Umbilical cord (tissue), 2 donors: Measurements from ENCODE around the gene TXNDC11. TPM values are rescaled to one million over a fixed set of nuclear protein-coding genes. Genes with fewer than 3 reads are reported as not detected.

Experiments
- DNase-seq: peaks from one replicate; pipeline ENCODE4 v3.0.0-alpha.2; 2015; ENCODE audit warnings: low spot score
- total RNA-seq: library from RNA; depleted of rRNA; stranded (reverse); fragments of >200 nt; gene quantifications from one replicate; pipeline ENCODE4 v1.2.3, GENCODE V29; 2014; ENCODE audit warnings: low replicate concordance; ENCODE audit not compliant: insufficient read depth

Gene TXNDC11
- total RNA-seq, 1 donor from 2014 or later = 30.3 TPM

DNA sequence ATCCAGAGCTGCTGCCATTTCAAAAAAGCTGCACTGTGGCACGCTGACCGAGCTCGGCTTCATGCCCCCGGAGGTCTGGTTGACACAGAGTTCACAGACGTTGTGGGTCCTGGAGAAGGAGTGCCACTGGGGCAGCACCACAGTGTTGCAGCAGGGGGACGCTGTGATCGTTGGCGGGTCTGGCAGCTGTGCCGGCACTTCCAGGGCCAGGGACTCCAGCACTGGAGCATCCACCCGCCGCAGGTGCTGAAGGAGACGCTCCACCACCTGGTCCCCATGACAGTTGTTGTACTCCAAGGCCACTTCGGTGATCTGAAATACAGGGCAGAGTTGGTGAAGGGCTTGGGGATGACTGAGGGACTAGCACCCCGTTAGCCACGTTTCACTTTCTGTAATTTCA lies 50.9 kb downstream of the TXNDC11 start:
- no peak for DNase-seq

GRCh38 chr16:11691235-11691634 lies 51.4 kb downstream of the TXNDC11 start:
- DNase-seq = no peak

DNA sequence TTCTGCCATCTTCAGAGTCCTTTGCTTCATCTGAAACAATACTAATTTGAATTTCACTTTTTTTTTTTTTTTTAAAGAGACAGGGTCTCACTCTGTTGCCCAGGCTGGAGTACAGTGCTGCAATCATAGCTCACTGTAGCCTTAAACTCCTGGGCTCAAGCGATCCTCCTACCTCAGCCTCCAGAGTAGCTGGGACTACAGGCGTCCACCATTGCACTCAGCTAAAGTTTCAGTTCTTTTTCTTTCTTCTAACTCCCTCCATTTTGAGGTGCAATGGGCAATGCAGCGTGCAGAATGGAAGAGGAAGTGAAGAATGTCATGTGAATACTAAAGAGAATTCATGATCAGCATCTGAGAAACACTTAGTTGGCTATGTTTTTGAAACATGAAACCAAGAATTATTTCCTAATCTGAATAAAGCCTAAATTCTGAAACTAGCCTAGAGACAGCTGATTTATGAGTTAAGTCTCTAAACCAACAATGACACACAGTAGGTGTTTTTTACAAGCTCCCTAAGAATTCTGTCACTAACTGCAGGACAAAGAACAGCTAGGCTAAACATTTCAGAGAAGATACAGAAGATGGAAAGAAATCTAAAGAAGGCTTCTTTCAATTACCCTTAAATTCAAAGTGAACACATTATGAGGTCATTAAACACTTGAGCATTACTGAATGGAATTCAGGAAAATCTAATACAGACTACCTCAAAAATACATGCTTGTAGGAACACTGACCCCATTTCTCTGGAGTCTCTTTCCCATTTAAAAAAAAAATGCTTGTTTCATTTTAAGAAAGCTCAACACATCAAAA lies 53.4 kb downstream of the TXNDC11 start:
- no peak for DNase-seq

- no peak for DNase-seq
These were observed 54.2 kb downstream of the TXNDC11 start for GRCh38 chr16:11688520-11688886.

GRCh38 chr16:11687601-11688519 lies 54.8 kb downstream of the TXNDC11 start:
- DNase-seq = no peak

DNA sequence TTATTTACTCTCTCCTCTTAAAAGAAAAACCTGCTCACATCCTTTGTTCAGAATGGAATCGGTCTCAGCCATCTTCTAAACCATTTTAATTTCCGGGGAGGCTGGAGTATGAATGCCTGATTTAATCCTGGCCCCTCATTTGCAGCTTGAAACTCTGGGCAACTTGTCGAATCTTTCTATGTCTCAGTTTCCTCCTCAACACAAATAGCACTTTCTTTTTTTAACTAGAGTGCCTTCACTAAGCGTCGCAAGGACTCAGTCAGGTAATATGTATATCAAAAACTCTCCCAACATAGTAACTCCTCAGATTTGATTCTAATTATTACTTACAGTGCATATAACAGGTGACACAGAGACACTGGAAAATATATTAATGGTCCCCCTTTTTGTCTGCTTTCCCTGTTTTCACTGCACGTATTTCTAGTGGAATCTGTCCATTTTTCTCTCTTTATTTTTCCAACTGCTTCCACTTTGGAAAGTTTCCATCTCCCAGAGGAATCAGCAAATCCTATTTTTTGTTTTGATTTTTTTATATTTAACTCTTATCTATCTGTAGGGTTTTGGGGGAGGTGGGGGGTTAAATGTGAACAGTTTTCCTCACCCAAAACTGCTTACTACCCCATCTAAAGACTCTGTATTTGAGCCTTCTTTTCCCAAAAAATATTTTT lies 55.8 kb downstream of the TXNDC11 start:
- no peak for DNase-seq

DNA sequence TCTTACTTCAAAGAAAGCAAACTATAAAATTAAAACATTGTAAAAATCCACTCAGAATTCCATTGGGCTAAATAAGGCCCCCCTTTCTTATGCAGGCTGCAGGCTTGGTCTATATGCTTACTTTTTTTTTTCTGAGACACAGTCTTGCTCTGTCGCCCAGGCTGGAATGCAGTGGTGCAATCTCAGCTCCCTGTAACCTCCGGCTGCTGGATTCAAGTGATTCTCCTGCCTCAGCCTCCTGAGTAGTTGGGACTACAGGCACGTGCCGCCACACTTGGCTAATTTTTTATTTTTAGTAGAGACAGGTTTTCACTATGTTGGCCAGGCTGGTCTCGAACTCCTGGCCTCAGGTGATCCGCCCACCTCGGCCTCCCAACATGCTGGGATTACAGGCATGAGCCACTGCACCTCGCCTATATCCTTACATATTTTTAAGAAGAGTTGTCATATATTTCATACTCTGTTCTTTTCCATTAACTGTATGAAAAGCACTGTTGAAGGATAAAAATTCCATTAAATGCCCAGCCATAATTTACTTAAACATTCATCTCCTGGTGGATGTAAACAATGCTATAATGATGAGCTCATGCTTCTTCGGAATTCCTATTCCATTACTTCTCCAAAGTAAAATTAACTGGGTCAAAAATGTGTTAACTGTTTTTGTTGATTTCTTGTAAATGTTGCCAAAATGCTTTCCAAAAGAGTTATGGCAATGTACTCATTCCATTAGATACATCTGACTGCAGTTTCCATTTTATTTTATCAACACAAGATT lies 56.6 kb downstream of the TXNDC11 start:
- DNase-seq = no peak

DNA sequence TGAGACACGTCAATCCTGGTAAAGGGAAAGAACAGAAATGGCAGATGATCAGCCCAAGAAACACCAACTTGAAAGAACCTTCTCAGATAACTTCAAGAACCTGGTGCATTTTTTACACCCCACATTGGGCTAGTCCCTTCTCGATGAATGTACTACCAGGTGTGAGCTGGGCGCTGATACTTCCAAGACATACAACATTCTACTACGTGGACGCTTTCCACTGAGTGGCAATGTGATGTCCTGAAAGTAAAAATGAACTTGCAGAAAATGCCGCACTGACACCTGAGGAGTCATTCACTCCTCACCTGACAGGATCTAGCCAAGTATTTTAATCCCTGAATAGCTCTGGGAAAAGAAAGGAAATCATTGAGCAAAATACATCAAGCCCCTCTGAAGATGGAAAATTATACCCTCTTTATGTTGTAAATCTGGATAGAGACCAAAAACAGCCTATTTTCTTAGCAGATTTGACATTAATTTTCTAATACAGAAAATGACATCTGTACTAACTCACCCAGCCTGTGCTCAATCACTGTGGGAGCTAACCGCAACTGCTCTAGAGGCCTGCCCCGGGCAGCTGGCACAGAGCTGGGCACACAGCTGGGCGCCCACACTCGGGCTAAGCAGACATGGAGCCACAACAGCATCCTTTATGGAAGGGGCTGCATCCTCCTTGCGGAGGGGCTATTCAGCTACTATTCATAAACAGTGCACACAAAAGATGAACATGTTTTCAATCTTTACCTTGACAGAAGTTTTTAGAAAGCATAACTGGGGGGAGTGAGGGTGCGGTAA lies 58.2 kb downstream of the TXNDC11 start:
- DNase-seq = no peak

- no peak for DNase-seq
These were observed 59.5 kb downstream of the TXNDC11 start for GRCh38 chr16:11683145-11683544.

DNA sequence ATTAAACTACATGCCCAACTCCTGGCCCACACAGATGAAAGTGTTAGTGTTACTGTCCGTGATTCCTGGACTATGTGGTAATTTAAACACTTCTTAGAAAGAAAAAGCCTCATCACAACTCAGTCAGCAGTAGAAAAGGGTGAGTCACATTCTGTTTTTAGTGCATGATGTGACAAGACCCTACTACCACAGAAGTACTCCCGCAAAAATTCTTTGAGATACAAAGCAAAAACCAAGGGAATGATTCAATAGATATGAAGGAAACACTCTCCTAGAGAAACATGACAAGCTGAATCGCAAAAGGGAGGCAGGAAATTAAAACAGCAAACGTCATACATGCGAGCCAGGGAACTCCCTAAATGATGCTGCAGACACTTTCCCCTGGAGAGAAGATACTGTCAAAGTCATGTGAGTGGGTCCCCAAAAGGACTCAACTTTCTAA lies 60.0 kb downstream of the TXNDC11 start:
- DNase-seq = no peak

- DNase-seq = no peak
These were observed 60.5 kb downstream of the TXNDC11 start for GRCh38 chr16:11681976-11682654.

DNA sequence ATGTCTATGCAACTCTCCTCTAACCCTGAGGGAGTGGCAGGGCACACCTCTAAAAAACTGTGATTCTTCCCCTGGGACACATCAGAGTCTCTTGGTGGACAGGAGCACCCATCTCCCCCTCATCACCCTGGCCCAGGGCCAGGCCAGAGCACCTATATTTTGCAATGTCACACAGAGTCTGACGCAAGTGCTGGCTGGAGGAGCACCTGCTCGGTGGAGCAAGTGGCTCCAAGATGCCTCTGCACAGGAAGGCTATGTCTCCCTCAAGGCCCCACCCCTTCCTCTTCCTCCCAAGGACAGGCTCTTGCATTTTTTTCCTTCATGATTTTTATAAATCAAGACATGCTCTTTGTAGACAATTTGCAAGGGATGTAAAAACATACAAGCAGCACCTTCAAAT lies 61.1 kb downstream of the TXNDC11 start:
- DNase-seq = no peak

DNA sequence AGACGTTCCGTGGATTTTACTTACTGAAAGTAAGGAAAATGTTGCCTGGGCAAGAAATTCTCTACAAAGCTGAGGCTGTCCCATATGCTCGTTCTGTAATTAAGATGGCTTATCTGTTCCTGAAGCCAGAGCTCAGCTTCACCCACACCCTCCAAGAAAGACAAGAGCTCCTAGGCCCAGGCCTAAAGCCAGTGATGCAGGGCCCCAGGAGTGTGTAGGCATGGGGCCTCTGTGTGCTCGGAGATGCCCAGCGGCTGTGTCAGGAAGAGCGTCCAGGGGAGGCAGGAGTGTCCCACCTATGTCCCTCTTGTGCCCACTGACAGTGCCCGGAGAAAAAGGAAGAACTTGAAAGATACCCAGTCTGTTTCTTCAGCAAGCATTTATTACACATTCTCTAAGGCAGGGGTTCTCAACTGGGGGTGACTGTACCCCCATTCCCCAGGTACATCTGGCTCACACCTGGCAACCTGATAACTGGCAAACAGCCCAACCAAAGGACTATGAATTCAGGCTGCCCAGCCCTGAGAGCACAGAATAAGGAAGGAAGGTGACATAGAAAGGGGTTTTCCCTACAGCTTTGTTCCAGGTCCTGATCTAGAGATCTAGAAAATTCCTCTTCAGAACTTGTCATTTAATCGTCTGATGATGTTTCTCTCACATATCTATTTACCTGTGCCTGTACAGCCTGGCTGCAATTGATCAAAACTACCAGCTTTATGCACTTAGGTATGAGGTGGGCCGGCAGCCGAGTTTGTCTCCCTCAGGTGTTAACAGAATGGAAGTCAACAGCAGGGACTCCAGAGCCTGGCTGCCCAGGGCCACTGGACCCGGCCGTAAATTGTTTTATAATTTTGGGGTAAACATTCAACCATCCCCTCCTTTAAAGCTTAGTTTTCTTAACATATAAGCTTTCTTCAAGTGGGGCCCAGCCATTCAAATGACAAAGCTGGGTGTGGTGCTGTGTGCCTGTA lies 62.4 kb downstream of the TXNDC11 start:
- DNase-seq = no peak

- no peak for DNase-seq
These were observed 63.4 kb downstream of the TXNDC11 start for GRCh38 chr16:11679250-11679649.

DNA sequence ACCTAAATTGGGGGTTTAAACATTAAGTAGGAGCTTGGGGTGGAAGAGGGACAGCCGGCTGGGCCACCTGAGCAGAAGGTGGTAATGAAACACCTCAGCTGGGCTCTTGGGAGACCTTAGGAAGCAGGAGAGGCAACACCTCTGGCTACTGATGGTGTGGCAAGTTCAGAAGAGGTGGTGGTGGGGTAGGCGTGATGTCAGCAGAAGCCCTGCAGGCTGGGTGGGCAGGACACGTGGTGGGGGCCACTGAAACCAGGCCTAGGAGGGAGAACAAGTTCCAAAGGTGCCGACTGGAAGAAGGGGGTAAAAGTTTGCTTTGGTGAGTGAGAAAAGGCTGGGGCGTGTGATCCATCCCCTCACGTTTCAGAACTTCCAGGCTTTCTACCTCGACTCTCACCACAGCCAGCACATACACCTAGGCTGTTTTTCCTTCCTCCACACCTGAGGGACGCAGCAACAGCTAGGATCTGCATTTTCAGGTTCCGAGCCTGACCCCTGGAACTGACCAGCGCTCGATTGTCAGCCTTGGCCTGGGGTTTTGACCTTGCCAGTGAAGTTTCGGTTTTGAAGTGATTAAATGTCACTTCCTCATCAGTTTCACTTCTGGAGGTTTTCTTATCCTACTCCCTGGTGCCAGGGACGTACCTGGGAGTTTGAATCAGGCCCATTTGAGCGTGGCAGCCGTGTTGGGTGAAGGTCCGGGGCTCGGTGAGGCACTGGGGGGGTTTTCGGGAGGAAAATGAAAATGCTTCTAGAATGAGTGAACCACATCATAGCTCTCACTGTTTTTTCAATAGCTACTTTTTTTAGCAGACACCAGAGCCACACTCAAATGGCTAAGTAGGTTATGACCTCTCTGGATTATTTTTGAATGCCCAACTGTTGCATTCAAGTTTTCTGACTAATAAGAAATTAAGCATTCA lies 64.4 kb downstream of the TXNDC11 start:
- no peak for DNase-seq

DNA sequence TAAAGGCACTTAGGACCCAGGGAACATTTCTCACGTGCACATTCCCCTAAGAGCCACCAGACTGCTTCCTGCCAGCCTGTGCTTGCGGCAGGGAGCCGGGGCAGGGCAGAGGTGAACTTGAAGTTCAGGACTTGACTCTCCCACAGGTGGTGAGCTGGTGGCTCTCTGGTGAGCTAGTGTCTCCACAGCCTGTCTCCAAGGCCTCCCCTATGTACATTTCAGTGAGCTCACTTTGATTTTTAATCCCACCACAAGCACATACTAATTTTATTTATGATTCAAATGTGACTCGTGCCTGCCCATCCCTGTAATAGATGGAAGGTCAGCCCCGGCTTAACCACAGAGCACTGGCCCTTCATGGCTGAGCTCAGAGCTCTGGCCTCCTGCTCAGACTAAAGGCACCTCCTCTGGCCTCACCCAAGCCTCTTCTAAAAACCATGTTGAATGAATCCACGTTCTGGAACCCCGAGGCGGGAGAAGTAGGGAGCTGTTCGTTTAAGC lies 65.2 kb downstream of the TXNDC11 start:
- DNase-seq = no peak

DNA sequence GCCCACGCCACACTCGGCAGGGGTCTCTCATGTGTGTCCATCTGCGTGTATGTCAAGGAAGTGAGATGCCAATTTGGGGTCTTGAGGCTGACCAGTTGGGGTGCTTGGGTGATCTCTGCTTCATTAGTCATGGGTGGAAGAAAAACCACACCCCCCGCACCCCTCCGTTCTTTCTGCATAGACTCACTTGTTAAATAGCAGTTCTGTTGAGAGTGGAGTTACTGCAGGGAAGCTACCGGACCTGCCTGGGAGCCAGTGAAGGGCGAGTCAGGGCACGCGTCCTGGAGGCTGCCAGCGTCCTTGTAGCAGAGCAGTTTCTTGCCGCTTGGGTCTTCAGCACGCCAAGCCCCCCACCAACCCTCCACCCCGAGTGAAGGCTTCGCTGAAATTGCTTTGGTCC lies 65.9 kb downstream of the TXNDC11 start:
- DNase-seq = no peak
